HepG2 (cell line): ENCODE data around the gene XRN1. TPM values are rescaled to one million over a fixed set of nuclear protein-coding genes. Genes with fewer than 3 reads are reported as not detected.

Experiments used
- AHDC1 ChIP-seq: sonication (generic); formaldehyde crosslinking; IDR thresholded peaks from 2 replicates; pipeline ENCODE4 v1.5.1; 2020; ENCODE audit warnings: mild to moderate bottlenecking, missing genetic modification reagents, borderline replicate concordance
- E2F5 ChIP-seq: sonication (generic); formaldehyde crosslinking; conservative IDR thresholded peaks from 2 replicates; pipeline ENCODE4 v1.4.0; 2020; ENCODE audit warnings: missing genetic modification reagents
- ELF3 ChIP-seq: IDR thresholded peaks from 2 replicates; pipeline ENCODE4 v1.6.1; 2016; ENCODE audit warnings: missing genetic modification reagents, missing compliant biosample characterization
- ERF ChIP-seq: IDR thresholded peaks from 2 replicates; pipeline ENCODE4 v1.6.1; 2018; ENCODE audit warnings: missing biosample characterization, missing genetic modification reagents
- MEIS1 ChIP-seq: sonication (generic); formaldehyde crosslinking; IDR thresholded peaks from 2 replicates; pipeline ENCODE4 v1.9.0; 2021; ENCODE audit warnings: mild to moderate bottlenecking, missing genetic modification reagents, moderate library complexity, borderline replicate concordance
- NFRKB ChIP-seq: fragments of 450-650 bp; IDR thresholded peaks from 2 replicates; pipeline ENCODE4 v1.6.1; 2017
- SIX1 ChIP-seq: sonication (generic); formaldehyde crosslinking; IDR thresholded peaks from 2 replicates; pipeline ENCODE4 v1.4.0; 2020; ENCODE audit warnings: missing genetic modification reagents, borderline replicate concordance
- SNAI1 ChIP-seq: sonication (generic); formaldehyde crosslinking; IDR thresholded peaks from 2 replicates; pipeline ENCODE4 v1.5.0; 2020; ENCODE audit warnings: mild to moderate bottlenecking, missing genetic modification reagents, borderline replicate concordance
- SNRNP70 ChIP-seq: fragments of 200-400 bp; formaldehyde crosslinking; IDR thresholded peaks from 2 replicates; pipeline ENCODE4 v1.6.1; 2017; ENCODE audit warnings: mild to moderate bottlenecking, low read depth, low read length, moderate library complexity
- XRCC5 ChIP-seq: fragments of 200-400 bp; formaldehyde crosslinking; optimal IDR thresholded peaks from 2 replicates; pipeline ENCODE3; 2017; ENCODE audit warnings: mild to moderate bottlenecking, low read length
- ZFP36 ChIP-seq: fragments of 150-350 bp; IDR thresholded peaks from 2 replicates; pipeline ENCODE4 v1.6.1; 2018; ENCODE audit warnings: borderline replicate concordance, low read length, low read depth; ENCODE audit not compliant: partially characterized antibody
- ZHX2 ChIP-seq, 2 experiments: sonication (generic) in 1 of 2; formaldehyde crosslinking in 1 of 2; IDR thresholded peaks; 2 replicates each; pipeline versions ENCODE4 v1.6.1 to v1.9.0; 2014 to 2022; ENCODE audit warnings: antibody characterized with exemption in 1 of 2, borderline replicate concordance in 1 of 2, inconsistent platforms in 1 of 2, low read depth in 1 of 2, missing genetic modification reagents in 1 of 2
- ZNF207 ChIP-seq: fragments of 450-650 bp; IDR thresholded peaks from 2 replicates; pipeline ENCODE4 v1.6.1; 2016; ENCODE audit warnings: antibody characterized with exemption, borderline replicate concordance
- ZNF235 ChIP-seq: sonication (generic); formaldehyde crosslinking; IDR thresholded peaks from 2 replicates; pipeline ENCODE4 v1.8.1; 2023; ENCODE audit warnings: mild to moderate bottlenecking, missing genetic modification reagents, borderline replicate concordance
- ZNF292 ChIP-seq: sonication (generic); formaldehyde crosslinking; IDR thresholded peaks from 2 replicates; pipeline ENCODE4 v1.8.1; 2022; ENCODE audit warnings: mild to moderate bottlenecking, low read depth, missing genetic modification reagents, borderline replicate concordance
- ZNF629 ChIP-seq: sonication (generic); formaldehyde crosslinking; conservative IDR thresholded peaks from 2 replicates; pipeline ENCODE4 v1.5.0; 2020; ENCODE audit warnings: missing genetic modification reagents
- ZNF747 ChIP-seq: sonication (generic); formaldehyde crosslinking; IDR thresholded peaks from 2 replicates; pipeline ENCODE4 v1.8.1; 2023; ENCODE audit warnings: missing genetic modification reagents, mild to moderate bottlenecking, borderline replicate concordance
- polyA plus RNA-seq, 8 experiments: library from polyadenylated mRNA; depleted of rRNA in 3 of 8; stranded (reverse) in 7 of 8; unstranded in 1 of 8; fragments of >200 nt; fragmentation: Illumina TruSeq in 4 of 8; extraction: Trizol in 4 of 8; gene quantifications; 2 replicates each; pipeline versions ENCODE4 v1.2.1 to v1.2.3, GENCODE V29; 2011 to 2016; ENCODE audit warnings: low read depth in 4 of 8, missing spikeins in 1 of 8, mixed read lengths in 1 of 8; ENCODE audit not compliant: insufficient read depth in 1 of 8
- total RNA-seq, 5 experiments: library from RNA; depleted of rRNA; stranded (reverse); fragments of >200 nt; fragmentation: Illumina TruSeq; extraction: Trizol; gene quantifications; 2 replicates each; pipeline ENCODE4 v1.2.3, GENCODE V29; 2016; ENCODE audit warnings: low read depth in 1 of 5

XRN1 gene
- total and polyA plus RNA-seq, 2 of the 13 experiments (the other 11 are each of a cell fraction or from before 2014, with no cell fraction given), result 13.2 to 13.3 TPM

- TF ChIP-seq SIX1, result no peak
- peak; percentile 50; the same call in 1 of the 2 replicates for TF ChIP-seq ELF3 (CRISPR knock-in tag)
- TF ChIP-seq NFRKB, result no peak
- no peak for TF ChIP-seq E2F5 (CRISPR knock-in tag)
- TF ChIP-seq ZNF207, result no peak
- TF ChIP-seq ZFP36, result no peak
- TF ChIP-seq XRCC5, result no peak
- TF ChIP-seq SNAI1 (CRISPR knock-in tag), result no peak
- TF ChIP-seq ZNF629 (CRISPR knock-in tag), result no peak
- TF ChIP-seq MEIS1, result no peak
- TF ChIP-seq ZHX2 (IDR thresholded peaks at IDR 0.05; ENCODE audit: low read depth), result no peak
- TF ChIP-seq ZHX2 (CRISPR knock-in tag; IDR thresholded peaks at IDR 0.05; ENCODE audit: borderline replicate concordance), result no peak
- no peak for TF ChIP-seq SNRNP70
- TF ChIP-seq AHDC1, result no peak
- peak; percentile 77; the same call in 1 of the 2 replicates for TF ChIP-seq ERF
- 0 out of 2 replicates have a peak, but pooled peaks have one; percentile 26 for TF ChIP-seq ZNF292 (CRISPR knock-in tag)
- TF ChIP-seq ZNF747 (CRISPR knock-in tag), result no peak
- TF ChIP-seq ZNF235 (CRISPR knock-in tag), result no peak
Measured at GRCh38 chr3:142279965-142280590, 167.8 kb downstream of the XRN1 start (continued).
